Mucosa of gallbladder (tissue), 1 donor: ENCODE data around the gene GID4. TPM values are rescaled to one million over a fixed set of nuclear protein-coding genes. Genes with fewer than 3 reads are reported as not detected.

ENCODE experiments used
- DNase-seq: peaks from one replicate; pipeline ENCODE4 v3.0.0-alpha.2; 2020; ENCODE audit warnings: low spot score
- total RNA-seq: library from RNA; stranded (reverse); gene quantifications from one replicate; pipeline ENCODE4 v1.2.1, GENCODE V29; 2021
- donor health status: DM: no; HTN: no; CAD: no.

The GID4 gene
- total RNA-seq, 1 donor from 2014 or later, result 12.0 TPM

DNA sequence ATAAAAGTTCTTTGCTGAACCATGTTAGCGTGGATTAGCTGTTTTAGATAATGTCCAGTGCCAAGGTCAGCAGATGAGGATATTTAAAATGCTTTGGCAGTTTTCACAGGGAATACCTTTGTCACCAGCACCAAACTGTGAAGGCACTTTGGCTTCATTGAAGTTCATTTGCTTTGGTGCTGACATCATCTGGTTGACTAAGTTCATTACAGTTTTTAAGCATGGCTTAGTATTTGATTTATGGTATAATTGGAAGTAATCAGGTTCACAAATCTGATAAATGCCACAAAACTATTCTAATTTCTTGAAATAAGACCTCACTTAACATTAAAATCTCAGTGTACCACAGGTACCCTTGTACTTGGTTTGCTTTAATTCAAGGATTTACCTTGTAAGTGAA lies 4.3 kb downstream of the GID4 start:
- no peak for DNase-seq

DNA sequence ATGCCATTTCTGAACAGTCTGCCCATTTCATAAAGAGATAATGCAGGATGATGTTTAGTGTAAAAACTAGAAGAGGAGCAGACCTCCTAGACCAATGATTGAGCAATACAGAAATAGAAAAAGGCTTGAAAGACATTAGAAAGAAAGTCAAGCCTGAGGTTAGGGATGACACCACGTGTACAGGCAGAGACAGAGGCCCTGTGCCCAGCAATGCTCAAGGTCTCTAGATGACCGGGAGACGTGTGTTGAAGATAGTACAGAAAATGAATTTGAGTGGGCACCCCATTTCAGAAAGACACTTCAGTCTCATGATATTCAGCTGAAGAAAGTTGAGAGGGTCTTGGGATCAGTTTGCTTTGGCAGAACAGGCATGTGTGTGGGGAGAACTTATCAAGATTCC lies 5.4 kb downstream of the GID4 start:
- no peak for DNase-seq

DNA sequence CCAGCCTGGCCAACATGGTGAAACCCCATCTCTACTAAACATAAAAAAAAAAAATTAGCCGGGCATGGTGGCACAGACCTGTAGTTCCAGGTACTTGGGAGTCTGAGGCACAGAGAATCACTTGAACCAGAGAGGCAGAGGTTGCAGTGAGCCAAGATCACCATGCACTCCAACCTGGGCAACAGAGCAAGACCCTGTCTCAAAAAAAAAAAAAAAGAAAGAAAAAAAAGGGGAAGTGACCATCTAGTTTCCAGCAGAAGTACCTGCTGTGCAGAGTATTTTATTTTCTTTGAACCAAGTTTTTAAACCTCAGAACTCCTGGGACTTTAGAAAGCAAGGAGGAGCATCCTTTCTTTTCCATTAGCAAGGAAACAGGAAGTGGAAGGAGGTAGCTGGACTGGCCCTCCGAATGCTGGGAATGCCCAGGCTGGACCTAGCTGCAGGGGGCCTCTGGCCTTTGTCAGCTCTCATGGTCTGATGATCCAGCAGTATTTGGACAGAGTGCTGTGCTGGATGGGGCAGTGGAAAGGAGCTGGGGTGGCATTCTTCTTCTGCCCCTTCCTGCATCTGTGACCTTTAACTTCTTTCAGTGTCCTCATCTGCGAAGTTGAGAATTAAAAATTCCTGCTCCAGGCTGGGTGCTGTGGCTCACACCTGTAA lies 6.6 kb downstream of the GID4 start:
- no peak for DNase-seq

DNA sequence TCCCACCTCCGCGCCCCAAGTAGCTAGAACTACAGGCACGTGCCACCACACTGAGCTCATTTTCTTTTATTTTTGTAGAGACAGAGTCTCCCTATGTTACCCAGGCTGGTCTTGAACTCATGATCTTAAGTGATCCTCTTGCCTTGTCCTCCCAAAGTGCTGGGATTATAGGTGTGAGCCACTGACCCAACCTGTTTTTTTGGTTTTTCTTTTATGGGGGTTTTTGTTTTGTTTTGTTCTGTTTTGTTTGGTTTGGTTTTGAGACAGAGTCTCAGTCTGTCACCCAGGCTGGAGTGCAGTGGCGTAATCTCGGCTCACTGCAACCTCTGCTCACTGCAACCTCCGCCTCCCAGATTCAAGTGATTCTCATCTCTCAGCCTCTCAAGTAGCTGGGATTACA lies 16.4 kb downstream of the GID4 start:
- DNase-seq, result no peak

DNA sequence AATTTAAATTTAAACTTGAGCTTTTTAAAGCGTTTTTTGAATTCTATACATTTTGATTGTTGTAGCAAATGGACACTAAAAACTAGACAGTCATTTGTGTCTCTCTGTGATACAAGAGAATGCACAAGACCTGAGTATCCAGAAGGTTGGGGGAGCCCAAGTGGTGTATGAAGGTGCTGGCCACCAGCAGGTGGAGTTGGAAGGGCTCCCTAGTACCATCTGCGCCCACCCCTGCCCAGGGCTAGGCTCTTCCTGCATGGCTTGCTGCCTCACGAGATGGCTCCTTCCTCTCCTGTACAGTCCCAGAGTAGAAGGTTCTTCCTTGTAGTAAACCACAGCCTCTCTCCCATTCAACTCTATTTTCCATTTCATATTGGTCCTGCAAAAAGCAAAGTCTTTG lies 17.0 kb downstream of the GID4 start:
- DNase-seq, result no peak

DNA sequence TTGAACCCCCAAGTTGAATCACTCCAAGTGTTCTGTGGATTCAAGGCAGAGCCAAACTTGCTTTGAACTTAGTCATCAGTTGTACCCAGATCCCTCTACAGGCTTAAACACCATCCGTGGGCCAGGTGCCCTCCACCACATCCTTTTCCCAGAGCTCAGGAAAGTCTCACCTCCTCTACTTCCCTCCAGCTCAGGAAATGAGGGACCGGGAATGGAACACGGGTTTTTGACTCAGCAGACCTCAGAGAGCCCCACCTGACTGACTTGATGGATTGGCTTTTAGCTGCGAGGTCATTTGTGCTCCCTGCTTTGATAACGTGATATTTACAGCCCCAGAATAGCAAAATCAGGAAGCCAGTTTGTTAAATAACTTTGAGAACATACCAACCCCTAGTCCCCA lies 20.1 kb downstream of the GID4 start:
- DNase-seq, result no peak

DNA sequence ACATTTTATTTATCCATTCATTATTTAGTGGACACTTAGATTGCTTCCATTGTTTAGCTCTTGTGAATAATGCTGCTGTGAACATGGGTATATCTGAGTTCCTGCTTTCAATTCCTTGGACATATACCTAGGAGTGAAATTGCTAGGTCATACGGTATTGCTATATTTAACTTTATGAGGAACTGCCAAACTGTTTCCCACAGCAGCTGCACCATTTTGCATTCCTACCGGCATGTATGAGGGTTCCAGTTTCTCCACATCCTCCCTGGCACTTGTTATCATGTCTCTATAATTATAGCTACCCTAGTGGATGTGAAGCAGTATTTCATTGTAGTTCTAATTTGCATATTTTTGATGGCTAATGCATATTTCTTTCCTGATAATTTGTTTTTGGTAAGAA lies 24.8 kb downstream of the GID4 start:
- DNase-seq, result no peak

DNA sequence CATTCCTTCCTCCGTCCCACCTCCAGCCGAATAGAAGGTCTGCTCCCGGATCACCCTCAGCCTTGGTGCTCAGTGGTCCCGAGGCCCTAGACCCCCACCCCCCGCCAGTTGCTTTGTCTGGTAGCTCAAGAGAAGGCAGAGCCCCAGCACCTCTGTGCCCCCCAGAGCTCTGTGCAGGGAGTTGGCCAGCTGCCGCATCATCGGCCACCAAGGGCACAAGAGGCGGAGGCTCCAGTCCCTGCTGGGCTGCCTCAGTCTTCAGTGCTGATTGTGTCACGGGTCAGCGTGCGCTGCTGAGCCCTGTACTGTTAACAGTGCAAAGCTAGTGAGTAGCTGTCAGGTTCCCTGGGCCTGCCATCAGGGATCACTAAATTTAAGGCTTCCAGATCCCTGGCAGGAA lies 26.3 kb downstream of the GID4 start:
- no peak for DNase-seq

DNA sequence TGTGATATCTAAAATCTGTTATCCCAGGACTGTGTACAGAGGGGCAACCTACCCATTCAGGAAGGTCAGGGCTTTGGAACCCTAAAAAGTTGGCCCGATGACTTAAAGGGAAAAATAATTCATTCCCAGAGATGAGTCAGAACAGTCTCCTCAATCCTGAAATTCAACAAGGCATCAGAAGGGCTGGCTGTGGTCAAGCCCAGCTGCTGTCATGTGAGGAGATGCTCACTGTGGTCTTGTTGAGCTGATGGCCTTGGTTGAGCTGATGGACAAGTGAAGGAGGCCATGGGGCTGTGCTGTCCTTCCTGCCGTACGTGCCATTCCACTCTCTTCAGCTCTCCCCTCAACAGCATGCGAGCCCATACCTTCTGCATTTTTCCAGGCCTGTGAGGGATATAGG lies 27.7 kb downstream of the GID4 start:
- no peak for DNase-seq

DNA sequence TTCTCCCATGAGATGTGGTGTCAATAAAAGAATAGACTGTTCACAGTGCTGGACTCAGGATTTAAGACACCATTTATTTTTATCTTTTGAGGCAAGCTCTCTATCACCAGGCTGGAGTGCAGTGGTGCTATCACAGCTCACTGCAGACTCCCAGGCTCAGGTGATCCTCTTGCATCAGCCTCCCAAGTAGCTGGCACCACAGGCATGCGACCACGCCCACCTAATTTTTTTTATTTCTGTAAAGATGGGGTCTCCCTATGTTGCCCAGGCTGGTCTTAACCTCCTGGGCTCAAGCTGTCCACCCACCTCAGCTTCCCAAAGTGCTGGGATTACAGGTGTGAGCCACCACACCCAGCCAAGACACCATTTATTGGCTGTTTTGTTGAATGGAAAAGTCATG lies 29.9 kb downstream of the GID4 start:
- no peak for DNase-seq

DNA sequence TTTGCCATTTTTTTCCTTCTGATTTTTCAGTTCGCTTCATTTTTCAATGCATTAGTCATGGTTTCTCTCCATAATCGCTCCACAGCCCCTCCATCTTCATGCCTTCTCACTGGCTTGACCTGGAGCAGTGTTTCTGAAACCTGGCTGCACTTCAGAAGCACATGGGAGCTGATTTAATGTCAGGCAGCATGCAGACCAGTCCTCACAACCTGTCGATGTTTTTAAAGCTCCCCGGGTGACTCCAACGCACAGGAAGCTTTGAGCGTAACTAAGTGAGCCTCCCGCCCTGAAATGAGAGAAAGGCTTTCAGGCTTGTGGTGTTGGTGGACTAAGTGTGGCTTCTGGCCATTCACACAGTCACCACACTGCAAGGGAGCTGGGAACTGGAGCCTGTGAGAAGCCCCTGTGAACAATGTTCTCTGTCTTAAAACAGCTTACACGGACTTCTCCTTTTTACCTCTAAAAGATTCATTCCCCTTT lies 31.7 kb downstream of the GID4 start:
- DNase-seq, result no peak

DNA sequence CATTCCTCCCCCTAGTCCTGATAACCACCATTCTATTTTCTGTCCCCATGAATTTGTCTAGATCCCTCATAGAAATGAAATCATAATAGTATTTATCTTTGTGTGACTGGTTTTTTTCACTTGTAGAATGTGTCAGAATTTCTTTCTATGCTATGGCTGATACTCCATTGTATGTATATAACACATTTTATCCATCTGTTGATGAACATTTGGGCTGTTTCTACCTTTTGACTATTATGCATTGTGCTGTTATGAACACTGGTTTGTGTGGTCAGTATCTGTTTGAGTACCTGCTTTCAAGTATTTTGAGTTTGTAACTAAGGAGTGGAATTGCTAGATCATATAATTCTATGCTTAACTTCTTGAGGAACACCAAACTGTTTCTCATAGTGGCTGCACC lies 32.5 kb downstream of the GID4 start:
- DNase-seq, result no peak

DNA sequence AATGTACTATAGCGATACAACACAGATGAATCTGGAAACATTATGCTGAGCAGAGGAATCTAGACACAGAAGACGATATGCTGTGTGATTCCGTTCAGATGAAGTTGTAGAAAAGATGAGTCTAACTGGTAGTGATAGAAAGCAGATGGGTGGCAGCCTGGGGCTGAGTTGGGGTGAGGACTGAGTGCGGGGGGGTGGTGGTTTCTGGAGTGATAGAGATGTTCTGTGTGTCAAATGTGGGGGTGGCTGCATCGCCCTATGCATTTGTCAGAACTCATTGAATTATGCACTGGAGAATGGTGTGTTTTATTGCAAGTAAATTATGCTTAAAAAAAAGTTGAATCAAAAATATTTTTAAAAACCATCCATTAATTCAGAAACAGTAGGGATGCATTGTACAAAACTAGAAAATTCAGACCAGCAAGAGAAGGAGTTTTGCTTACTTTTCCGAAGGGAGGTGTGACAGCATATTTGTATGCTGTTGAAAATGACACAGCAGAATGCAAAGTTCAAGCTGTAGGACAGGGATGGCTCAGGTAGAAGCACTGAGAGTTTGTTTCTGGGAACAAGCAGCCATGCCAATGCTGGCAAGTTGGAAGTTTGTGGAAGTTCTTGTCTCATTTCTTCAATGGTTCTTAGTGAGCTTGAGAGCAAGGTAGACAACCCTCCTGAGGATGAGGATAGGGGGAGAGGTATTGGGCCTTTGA lies 35.5 kb downstream of the GID4 start:
- no peak for DNase-seq

DNA sequence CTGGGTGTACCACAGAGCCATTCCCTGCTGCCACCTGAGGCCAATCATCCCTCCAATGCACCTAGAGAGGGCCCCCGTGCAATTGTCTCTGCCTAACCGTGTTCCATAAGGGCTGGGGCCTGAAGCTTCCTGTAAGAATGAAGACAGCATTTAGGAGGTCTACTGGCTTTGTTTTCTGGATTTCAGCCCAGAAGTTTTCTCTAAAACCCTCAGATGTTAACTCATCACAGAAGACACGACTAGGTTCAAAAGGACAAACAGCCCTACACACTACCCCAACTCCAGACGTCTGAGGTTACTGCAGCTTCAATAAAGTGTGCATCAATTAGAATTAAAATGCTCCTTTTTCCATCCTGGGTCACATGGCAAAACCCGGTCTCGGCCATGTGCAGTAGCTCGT lies 37.7 kb downstream of the GID4 start:
- DNase-seq, result no peak

DNA sequence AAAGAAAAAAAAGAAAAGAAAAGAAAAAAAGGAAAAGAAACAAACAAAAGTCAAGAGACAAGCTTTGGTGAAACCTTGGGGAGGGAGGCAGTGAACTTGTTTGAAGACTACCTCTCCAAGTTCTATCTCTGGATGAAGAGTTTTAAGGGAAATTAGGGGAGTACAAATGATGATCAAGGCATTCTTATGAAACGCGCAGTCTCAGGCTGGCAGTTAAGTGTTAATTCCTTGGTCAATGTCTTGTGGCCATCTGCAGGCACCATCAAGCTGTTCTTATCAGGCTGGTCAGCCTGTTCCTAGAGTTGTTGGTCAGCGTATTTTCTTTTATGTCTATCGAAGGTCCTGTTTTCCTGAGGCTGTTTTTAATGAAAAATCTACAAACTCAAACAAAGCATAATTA lies 40.3 kb downstream of the GID4 start:
- no peak for DNase-seq

DNA sequence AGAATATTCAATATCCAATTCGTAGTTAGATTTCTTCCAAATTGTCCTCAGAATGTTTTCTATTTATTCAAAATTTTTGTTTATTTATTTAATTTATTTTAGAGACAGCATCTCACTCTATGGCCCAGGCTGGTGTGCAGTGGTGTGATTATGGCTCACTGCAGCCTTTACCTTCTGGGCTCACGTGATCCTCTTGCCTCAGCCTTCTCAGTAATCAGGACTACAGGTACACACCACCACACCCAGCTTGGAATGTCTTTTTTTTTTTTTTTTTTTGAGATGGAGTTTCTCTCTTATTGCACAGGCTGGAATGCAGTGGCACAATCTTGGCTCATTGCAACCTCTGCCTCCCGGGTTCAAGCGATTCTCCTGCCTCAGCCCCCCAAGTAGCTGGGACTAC lies 45.0 kb downstream of the GID4 start:
- DNase-seq, result no peak

DNA sequence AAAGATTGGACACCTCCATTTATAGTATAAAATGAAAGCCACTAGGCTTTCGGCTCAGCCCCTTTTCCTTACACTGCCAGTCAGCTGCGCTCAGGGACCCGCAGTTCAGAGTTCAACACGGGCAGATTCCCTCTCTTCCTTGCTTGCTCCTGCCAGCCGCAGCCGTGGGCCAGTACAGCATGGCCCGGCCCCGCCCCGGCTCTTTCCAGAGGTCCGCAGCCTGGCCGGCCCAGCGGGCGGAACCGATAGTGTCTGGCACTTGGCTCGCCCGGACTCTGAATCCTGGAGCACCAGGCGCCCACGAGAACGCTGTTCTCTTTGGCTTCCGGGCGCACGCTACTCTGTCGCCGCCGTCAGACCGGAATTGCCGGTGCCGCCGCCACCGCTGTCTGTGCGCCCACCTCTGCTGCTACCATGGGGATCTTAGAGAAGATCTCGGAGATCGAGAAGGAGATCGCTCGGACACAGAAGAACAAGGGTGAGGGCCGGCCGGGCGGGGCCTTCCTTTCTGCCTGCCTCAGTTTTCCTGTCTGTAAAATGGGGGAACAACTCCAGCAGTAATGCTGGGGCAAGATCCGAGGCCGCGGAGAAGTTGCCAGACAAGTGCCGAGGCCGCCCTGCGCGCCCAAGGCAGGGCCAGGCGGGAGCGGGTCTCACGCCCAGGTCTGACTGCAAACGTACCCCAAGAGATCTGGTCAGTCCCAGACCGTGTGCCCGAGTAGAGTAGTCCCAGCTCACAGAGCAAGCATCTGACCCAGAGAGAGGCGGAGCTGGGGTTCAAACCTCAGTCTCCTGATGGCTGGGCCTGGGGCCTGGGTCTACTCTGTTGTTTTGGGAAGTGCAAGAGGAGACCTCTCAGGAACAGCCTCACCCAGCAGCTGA lies 48.6 kb downstream of the GID4 start, which contains the start of gene DRG2:
Gene DRG2, plus strand, starts transcription at position 339 of the 882 bp plus-strand sequence. Its CDS starts 76 bp downstream, at position 415.
- DNase-seq, result peak; percentile 91

DNA sequence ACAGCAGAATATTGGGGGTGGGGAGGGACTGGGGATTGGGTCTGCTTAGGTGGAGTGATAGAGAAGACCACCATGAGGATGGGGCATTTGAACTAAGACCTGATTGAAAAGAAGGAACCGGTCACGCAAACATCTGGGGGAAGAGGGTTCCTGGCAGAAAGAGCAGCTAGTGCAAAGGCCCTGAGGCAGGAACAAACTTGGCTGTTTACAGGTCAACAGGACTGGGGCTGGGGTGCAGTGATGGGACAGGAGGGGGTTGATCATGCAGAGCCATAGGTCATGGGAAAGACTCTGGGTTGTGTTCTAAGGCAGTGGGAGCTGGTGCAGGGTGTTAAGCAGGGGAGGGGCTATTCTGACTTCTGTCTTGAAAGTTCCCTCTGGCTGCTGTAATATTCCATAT lies 50.4 kb downstream of the GID4 start:
- no peak for DNase-seq

DNA sequence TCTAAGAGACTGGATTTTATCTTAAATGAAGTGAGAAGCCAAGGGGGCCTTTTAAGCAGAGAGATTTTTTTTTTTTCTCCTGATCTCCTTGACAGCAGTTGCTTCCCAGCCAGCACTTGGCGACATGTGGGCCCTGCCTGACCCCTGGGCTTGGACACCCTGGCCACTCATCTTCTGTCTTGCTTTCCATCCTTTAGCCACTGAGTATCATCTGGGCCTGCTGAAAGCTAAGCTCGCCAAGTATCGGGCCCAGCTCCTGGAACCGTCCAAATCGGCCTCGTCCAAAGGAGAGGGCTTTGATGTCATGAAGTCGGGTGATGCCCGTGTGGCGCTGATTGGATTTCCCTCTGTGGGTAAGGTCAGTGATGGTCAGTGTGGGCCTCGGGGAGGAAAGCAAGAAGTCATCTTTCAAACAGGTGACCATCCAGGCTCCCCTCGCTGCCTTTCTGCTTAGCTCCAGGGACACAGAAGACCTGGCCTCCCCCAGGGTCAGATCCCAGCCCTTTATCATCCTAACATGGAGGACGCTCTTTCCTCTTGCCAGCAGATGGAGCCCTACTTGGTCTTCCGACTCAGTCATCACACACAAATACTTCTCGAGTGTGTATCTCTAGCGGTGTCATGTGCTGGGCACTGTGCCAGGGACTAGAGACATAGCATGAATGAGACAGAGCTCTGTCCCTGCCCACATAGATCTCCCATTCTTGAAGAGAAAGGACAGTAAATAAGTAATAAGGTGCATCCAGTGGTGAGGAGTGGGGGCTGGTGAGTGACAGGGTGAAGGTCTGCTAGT lies 54.6 kb downstream of the GID4 start:
- DNase-seq, result no peak

DNA sequence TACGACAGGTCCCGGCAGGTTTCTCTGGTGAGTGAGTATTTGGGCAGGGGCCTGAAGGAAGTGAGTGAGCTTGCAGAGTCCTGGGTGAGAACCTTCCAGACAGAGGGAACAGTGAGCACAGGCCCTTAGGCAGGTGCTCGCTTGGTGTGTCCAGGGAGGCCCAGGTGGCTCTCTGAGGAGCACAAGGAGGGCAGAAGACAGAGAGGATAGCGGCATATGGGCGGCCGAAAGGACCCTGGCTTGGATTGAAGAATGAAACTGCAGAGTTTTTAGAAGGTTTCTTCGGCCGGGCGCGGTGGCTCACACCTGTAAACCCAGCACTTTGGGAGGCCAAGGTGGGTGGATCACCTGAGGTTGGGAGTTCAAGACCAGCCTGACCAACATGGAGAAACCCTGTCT lies 55.2 kb downstream of the GID4 start:
- DNase-seq, result no peak

DNA sequence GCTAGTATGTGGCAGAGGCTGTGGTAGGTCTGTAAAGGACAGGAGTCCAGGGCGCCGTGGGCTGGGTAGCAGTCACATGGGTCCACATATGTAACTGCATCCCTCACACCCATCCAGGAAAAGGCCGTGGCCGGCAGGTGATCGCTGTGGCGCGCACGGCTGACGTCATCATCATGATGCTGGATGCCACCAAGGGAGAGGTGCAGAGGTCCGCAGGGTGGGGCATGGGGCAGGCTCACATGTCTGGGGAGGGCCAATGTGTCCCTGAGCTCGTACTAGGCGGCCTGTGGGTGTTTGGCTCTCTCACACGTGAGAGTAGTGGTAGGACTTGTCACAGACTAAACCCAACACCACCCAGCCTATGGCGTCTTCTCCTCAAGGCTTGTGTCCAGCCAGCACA lies 60.3 kb downstream of the GID4 start:
- no peak for DNase-seq

DNA sequence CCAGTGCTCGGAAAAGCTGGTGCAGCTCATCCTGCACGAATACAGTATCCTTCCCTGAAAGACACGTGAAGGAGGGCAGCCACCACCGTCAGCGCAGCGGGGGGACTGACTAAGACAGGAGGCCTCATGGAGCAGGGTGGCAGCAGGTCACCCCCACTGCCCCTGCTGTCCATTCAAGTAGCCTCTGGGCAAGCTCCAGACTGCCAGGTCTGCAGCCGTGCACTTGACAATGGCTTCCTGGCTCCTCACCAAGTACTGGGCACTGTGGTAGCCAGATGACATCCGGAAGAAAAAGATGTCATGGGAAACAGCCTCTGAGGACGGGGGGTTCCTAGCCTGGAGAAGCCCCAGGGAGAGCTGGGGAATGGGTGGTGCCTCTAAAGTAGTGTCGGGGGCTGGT lies 61.4 kb downstream of the GID4 start:
- no peak for DNase-seq
